ENCODE measurements around the gene CLDN14.

CLDN14 gene, protein sequence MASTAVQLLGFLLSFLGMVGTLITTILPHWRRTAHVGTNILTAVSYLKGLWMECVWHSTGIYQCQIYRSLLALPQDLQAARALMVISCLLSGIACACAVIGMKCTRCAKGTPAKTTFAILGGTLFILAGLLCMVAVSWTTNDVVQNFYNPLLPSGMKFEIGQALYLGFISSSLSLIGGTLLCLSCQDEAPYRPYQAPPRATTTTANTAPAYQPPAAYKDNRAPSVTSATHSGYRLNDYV

DNA sequence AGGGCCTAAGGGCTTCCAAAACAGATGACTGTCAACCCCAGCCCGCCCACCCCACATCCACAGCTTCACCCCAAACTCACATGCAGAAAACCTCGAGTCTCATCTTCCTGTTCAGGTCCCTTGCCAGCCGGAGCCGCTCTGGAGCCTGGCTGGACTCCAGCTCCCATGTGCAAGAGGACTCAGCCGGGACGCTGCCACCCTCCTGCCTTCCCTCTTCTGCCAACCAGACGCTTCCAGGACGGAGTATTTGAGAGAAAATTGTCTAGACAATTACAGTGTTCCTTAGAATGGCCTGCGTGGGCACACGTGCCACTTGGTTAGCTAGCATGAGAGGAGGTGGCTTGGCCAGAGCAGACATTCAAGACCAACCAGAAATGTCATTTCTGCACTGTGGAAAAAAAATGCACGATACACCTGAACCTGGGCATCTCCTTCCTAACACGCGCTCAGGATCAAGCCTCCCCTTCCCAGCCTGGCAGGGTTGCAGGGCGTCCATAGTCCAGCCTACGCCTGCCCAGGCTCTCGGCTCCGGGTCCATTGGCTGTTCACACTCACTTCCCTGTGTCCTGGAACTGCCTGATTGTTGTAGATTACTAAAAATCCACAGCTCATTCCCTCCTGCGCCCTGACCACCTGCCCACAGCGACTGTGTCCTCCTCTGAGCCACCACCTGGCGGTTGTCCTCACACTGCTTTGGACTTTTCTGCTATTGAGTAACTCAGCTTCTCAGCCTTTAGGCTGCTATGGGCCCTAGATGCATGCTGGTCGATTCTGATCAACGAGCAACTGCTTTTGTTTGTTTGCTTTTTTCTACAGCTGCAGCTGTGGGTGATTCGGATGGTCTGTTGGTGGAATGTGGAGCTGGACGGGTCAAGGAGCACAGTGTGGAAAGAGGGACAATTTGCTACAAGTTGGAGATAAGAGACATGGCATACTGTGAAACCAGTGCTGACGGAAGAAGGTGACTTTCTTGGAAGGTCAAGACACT is at the start of gene CLDN14:
Gene CLDN14 (minus strand): TSS at position 708 of the 988 bp plus-strand sequence. CDS start 18,427 bp downstream, outside the sequence.
- DNase-seq, result no peak

DNA sequence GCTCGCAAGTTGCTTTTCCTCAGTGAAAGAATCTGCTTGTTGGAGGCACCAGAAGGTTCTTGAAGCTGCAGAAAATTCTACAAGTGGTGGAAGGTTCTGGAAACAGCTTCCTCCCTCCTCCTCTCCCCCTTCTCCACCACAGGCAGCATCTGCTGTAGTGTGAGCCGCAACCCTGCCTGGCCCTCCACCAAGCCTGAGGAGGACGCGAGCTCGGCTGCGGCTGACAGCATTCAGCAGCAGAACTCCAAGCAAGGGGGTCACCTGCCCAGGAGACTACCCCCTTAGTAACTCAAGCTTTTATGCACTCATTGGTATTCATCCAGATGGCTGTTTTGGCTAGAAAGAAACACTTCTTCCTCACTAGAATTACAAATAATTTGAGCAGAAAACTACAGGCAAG is 48.8 kb upstream of the CLDN14 start:
- DNase-seq, result no peak

DNA sequence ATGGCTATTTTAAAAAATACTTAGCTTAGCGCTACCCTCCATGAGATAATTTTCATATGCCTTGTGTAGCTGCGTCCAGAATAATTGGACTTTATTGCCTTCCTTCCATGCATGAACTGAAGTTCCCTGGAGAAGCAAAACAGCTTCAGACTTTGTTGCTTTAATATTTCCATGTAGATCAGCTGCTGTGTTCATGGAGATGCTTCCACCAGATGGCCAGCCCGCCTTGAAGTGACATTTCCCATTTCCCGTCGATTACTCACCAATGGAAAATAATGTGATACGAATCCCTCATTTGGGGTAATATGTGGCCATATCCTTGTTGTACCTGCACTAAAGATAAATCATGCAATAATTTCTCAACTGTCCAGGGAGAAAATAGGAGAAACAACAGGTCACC is 47.4 kb upstream of the CLDN14 start:
- DNase-seq, result no peak

DNA sequence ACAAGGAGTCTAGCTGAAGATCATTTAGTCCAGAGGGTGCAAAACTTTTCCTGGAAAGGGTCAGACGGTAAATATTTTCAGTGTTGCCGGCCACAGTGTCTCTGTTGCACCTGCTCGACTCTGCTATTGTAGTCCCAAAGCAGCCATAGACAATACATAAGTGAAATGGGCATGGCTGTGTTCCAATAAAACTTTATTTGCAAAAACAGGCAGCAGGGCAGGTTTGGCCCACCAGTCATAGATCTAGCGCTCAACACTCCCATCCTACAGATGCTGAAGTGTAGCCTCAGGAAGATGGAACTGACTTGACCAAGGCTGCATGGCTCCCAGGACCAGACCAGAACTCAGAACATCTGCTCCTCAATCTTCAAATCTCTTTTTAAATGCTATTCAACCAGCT is 46.2 kb upstream of the CLDN14 start:
- DNase-seq, result no peak

DNA sequence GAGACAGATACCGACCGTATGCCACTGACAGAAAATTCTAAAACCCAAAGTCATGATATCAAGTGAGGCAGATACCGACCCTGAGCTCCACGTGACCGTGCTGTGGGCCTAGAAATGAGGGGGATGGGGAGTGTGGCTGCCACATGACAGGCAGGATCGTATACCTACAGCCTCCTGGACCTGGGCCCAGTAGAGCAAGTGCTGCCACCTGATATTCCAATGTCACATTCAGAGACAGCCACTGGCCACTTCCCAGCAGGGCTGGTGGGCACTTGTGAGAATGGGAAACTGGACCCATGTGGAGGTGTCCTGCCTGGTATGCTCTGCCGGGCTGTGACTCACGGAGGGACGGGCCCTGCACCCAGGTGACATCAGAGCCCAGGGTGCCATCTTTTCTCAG is 44.6 kb upstream of the CLDN14 start:
- no peak for DNase-seq

DNA sequence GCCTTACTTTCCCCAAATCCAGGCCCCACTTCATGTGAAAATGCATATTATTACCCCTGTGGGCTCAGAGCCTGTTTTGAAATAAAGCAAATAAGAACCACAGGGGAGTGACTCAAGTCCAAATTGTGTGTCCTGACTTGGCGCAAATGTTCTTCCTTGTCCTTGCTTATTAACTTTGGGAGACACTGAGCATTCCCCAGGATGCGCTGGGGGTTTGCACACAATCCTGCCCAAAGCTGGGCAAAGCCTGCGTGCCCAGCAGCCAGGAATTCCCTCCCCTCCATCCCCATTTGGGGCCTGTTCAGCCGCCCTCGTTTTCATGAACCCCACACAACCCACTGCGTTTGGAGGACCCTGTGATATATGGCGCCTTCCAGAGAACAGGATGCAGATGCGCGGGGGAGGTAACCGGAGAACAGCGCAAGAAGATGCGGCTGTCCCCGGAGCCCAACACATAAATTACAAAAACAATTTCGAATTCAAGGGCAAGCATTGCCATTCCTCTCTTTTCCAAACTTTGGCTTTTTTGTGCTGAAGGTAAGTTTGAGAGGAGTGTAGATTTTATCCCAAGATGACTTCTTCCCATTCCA is 42.4 kb upstream of the CLDN14 start:
- DNase-seq, result no peak

DNA sequence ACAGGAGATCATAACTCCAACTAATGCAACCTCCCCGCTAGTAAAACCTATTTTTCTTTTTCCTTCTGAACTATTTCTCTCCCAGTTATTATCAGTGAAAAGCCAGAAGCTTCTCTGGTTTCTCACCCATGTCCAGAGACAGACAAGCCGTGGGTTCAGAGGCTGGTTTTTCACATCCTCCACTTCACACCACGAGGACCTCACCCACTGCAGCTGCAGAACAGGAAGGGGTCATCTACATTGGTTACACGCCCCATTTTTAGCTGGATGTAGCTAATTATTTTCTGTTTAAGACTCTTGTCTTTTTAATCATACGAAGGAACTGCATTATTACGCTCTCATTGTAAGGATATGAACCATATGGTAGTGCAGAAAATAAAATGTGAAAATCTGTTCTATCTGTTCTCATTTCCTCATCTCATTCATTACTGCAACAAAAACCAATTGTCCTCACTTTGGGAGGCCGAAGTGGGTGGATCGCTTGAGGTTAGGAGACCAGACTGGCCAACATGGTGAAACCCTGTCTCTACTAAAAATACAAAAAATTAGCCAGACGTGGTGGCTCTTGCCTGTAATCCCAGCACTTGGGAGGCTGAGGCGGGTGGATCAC is 39.1 kb upstream of the CLDN14 start:
- DNase-seq, result no peak

DNA sequence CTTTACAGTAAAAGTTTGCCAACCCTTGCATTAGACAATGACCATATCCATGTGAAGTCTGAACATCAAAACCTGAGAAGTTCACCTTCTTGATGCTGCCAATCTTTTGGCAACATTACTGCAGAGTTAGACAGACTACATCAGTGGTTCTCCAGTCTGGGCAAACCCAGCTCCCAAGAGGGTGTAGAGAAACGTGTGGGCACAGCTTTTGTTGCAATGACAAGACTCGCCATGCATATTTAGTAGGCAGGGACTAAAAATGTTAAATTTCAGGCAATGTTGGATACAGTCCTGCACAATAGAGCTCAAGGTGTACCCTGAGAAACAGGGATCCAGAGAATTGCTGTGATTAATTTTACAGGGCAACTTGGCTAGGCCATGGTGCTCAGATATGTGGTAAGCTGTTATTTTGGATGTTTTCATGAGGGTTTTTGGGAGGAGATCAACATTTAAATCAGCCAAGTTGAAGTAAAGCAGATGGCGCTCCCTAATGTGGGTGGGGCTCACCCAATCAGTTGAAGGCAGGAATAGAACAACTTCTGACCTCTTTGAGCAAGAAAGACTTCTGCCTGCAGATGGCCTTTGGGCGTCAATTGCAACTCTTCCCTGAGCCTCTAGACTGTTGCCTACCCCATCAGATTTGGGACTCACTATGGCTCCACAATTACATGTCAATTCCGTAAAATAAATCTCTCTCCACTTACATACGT is 37.6 kb upstream of the CLDN14 start:
- no peak for DNase-seq

DNA sequence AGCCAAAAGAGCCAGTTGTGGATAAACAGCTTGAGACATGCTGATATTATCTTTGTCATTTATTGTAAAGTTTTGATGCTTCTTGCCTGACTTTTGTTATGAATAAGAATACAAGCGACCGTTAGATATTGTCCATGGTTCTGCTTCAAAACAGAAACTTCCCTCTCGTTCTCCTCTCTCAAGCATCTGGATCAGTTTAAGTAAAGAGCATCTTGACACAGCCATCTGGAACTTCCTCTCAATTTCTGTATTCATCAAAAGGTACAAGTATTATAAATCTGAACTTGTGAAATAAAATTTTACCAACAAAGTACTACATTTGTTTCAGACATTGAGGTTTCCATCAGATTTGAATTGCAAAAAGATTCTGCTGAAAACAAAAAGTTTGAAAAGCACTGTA is 36.4 kb upstream of the CLDN14 start:
- DNase-seq, result no peak

DNA sequence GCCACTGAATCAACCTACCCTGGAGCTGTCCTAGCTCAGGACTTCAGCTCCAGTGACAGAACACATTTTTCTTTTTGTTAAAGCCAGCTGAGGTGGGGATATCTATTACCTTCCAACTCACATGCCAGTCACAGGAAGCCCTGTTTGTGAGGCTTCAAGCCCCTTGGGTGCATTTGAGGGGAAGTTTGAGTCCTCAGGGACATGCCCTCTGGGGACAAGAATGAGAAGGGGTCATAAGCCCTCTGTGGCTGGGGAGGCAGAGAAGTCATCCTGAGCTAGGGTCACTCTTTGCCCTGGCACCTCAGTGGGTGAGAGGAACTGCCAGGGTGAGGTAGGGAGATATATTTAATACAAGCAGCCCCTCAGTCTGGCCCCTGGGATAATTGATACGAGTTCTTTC is 33.5 kb upstream of the CLDN14 start:
- DNase-seq, result no peak

DNA sequence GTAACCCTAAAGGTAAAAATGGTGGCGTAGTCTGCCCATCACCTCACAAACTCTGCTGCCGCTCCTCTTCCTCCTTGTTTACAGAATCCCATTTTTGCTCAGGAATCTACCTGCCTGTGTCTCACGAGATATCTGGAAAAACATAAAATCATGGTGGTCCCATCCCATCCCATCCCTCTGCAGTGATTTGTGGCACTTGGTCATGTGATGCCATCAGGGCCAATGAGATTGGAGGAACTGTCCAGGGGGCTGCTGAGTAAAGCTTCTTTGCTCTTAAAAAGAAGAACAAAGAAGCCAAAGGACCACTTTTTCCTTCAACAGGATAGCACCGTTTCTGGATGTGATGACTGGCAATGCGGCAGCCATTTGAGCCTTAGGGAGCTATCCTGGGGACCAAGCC is 33.0 kb upstream of the CLDN14 start:
- no peak for DNase-seq

DNA sequence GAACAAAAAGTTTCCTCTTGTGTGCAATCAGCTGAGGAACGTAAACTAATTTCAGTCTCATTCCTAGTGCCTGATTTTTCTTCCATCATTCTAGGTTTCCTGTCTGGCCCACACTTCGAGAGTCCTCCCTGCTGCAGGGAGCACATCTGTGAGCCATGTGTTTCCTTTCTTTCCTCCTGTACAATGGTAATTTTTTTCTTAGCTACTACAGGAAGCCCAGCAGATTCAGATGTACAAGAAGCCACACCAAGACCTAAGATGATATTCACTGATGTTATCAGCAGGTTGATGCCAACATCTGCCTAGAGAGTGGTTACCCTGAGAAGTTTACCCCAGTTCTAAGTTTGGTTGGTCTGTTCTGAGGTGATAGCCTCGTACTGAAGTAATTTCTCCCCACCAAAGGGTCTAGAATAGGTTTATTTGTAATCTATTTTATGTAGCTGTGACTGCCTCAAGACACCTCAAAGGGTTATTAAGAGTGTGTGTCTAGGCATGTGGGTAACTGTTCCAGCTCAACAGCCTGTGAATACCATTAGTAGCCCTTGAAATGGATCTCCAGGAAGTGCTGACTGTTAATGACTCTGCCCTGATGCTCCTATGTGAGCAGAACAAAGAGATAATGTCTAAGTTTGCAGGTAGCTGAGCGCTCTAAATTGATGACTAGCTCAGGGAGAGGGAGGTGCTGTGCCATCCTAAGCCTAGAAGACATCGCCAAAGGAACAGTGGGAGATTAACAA is 31.7 kb upstream of the CLDN14 start:
- DNase-seq, result no peak

DNA sequence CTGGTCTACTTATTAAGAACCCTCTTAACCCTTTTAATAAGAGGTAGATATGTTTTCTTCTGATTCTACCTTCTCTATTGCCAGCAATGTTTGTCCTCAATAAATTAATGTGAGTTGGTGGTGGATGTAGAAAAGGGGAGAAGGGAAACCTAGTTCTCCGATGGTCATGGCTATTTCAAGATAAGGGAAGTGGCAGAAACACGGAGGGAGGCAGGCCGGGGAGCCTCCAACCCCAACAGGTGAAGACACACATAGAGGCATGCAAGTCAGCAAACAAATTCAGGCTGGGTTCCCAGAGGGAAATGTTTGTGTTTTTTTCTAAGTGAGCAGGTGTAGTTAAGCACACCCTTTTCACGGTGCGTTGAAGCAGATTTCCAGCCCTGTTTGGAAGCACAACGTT is 31.0 kb upstream of the CLDN14 start:
- no peak for DNase-seq

DNA sequence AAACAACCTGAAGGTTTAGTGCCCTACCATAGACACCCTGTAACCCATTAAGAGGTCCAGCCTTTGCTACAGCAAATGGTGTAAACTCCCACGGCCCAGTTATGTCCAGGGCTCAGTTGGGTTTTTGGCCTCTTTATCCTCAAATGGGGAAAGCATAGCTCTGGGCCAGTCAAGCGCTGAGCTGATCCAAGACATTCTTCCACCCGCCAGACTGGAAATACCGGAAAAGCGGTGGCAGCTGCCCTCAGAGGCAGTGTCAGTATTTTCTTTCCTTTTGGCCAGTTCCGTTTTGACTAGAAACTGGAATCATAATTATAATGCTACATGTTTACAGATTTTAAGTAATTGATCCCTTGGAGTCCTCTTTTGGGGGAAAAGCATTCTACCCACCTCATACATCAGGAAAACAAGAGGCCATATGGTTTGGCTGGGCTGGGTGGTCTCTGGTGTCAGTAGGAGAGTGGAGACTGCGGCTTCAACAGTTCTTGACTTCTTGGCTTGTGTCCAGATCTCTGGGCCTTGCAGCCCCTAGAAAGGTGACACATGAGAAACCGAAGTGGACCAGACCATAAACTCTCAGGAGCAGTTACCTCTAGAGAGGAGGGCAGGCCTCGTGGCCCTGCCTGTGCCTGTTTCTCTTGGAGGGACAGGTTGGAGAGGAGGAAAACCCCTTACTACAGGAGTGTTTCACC is 30.2 kb upstream of the CLDN14 start:
- DNase-seq, result no peak

DNA sequence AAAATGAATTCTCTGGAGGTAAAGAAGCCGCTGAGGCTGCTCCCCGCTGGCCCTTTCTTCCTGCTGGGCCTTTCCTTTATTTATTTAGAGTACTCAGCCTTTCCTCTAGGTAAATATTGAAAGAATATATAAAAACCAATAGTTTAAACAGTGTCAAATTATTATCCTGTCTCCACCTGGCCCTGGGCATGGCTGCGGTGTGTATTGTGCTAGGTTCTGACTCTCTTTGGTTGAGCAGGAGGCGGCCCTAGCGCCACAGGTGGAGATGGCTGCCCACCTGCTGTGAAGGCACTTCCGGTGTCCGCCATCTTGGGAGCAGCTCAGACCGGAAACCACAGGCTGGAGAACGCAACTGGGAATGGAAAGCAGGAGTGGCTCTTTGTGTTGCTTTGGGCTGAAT is 29.0 kb upstream of the CLDN14 start:
- DNase-seq, result no peak

DNA sequence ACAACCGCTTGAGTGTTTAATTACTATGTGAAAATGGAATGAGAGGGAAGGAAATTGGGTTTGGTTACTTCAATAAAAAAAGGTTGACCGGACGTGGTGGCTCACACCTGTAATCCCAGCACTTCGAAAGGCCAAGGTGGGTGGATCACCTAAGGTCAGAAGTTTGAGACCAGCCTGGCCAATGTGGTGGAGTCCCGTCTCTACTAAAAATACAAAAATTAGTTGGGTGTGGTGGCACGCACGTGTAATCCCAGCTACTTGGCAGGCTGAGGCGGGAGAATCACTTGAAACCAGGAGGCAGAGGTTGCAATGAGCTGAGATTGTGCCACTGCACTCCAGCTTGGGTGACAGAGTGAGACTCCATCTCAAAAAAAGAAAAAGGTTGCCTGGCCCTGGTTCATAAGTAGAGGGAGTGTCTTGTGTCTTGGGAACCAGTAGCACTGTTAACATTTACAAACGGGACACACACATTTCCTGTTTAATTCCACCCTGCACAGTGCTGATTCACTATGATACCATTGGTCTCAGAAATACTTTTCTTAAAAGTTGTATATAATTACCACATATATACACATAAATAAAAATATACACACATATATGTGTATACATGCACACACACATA is 27.6 kb upstream of the CLDN14 start:
- no peak for DNase-seq

DNA sequence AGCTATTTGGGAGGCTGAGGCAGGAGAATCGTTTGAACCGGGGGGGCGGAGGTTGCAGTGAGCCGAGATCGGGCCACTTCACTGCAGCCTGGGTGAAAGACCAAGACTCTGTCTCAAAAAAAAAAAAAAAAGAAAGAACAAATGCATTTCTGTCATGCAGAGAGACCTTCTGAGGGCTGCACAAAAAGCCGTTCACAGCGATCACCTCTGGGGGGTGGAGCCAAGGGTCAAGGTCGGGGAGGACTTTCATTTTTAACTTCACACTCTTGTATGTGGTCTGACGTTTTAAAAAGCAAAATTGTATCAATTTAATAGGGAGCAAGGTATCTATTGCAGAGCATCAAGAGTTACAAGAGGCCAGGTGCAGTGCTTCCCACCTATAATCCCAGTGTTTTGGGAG is 26.6 kb upstream of the CLDN14 start:
- no peak for DNase-seq

DNA sequence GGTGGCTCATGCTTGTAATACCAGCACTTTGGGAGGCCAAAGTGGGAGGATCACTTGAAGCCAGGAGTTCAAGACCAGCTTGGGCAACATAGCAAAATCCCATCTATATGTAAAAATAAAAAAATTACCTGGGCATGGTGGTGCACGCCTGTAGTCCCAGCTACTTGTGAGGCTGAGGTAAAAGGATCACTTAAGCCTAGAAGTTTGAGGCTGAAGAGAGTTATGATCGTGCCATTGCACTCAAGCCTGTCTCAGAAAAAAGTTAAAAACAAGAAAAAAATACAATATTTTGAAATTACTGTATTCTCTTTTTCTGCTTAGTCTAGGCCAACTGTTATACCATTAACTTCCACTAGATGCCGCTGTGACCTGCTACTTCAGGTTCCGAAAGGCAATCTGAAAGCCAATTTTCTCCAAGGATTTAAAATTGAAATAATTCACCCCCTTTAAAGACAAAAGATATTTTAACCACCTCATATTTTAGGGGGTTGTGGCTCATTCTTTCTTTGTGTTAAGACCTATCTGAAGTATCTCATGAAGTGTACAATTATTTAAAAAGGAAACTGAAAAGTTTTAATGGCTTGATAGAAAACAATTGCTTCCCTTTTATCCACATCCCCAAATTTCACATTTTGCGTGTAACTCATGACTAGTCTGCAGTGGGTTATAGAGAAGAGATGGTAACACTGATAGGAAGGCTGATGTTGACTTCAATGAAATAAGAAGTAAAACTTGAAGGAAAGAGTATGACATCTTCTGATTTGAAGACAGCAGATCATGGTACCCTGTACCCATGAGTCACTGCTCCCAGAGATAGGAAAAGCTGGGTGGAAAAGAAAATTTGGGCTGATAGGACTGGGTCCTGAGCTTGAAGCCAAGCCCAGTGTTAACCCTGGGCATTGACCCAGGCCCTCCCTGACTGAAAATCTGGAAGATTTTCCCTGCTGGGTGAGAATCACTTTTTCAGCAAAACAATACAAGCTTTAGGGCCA is 24.4 kb upstream of the CLDN14 start:
- peak; percentile 57 for DNase-seq

DNA sequence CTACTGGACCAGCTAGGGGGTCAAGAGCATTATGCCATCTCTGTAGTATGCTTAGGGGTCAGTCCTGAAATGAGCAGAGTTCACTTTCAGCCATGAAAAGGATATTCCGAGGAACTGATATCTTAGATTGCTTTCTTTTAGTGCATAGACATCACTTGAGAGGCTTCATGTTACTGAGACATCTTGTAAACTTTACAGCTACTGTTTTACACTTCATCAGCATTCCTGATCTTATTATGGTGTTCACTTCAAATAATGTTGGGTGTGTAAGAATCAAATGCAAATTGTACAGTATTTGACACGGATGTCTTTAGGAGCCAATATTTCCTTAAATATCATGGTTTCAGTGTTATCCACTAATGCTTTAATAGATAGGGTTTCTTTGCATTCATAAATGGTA is 22.4 kb upstream of the CLDN14 start:
- DNase-seq, result no peak

DNA sequence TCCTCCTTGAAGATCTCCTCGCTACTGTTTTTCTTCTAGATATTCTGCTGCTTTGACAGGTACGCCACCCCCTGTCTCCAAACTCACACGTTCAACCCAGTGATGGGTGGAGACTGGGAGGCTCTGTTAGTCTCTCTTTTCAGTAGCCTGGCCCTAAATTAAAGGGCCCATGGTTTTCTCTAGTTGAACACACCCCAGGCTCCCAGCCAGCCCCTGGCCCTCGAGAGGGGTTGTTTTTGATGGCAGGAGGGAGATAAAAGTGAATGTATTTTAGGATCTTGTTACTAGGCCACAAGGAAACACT is 21.6 kb upstream of the CLDN14 start:
- no peak for DNase-seq

All from activated CD4-positive, alpha-beta T cell treated with anti-CD3 and anti-CD28 coated beads, Interleukin-2, Interleukin-6, amounts not matched to agents 100 ng/mL and 50 ng/mL, durations not matched to agents 16 hours and 8 hours (primary cell).